NCI-H69 (cell line): ENCODE data around the gene CBX4.

ENCODE experiments used
- DNase-seq: peaks from one replicate; lab custom pipeline; 2025; lab: John Stamatoyannopoulos, UW

CBX4 gene

GRCh38 chr17:79799174-79799537 lies 40.1 kb downstream of the CBX4 start:
- DNase-seq = no peak

GRCh38 chr17:79798299-79799173 lies 40.7 kb downstream of the CBX4 start:
- no peak for DNase-seq

- peak; percentile 91 for DNase-seq
These were observed 41.5 kb downstream of the CBX4 start for GRCh38 chr17:79797492-79798298.

- peak; percentile 100 for DNase-seq
These were observed 42.3 kb downstream of the CBX4 start, which contains the start of gene CBX8 for GRCh38 chr17:79796763-79797491. TSS of gene CBX8 (minus strand) at chr17:79797077. CDS start at chr17:79796998, 79 bp downstream.

- DNase-seq = no peak
These were observed 42.8 kb downstream of the CBX4 start for GRCh38 chr17:79796444-79796762.

- no peak for DNase-seq
These were observed 43.3 kb downstream of the CBX4 start for GRCh38 chr17:79795795-79796443.

GRCh38 chr17:79794659-79795511 lies 44.4 kb downstream of the CBX4 start:
- DNase-seq = no peak

GRCh38 chr17:79793924-79794304 lies 45.3 kb downstream of the CBX4 start:
- DNase-seq = peak; percentile 67

- peak; percentile 67 for DNase-seq
These were observed 46.0 kb downstream of the CBX4 start for GRCh38 chr17:79792984-79793923.

GRCh38 chr17:79792341-79792871 lies 46.8 kb downstream of the CBX4 start:
- peak; percentile 53 for DNase-seq

- no peak for DNase-seq
These were observed 47.5 kb downstream of the CBX4 start for GRCh38 chr17:79791735-79792161.

GRCh38 chr17:79790805-79791734 lies 48.2 kb downstream of the CBX4 start:
- DNase-seq = peak; percentile 39

GRCh38 chr17:79789943-79790804 lies 49.1 kb downstream of the CBX4 start:
- peak; percentile 62 for DNase-seq

- DNase-seq = no peak
These were observed 50.0 kb downstream of the CBX4 start for GRCh38 chr17:79788989-79789942.

GRCh38 chr17:79788455-79788854 lies 50.8 kb downstream of the CBX4 start:
- DNase-seq = no peak

GRCh38 chr17:79786930-79787643 lies 52.2 kb downstream of the CBX4 start:
- DNase-seq = no peak
